ENCODE measurements around the gene GNLY. TPM values are rescaled to one million over a fixed set of nuclear protein-coding genes. Genes with fewer than 3 reads are reported as not detected.

Gene GNLY
- total RNA-seq, 1 donor from 2014 or later: not detected

DNA sequence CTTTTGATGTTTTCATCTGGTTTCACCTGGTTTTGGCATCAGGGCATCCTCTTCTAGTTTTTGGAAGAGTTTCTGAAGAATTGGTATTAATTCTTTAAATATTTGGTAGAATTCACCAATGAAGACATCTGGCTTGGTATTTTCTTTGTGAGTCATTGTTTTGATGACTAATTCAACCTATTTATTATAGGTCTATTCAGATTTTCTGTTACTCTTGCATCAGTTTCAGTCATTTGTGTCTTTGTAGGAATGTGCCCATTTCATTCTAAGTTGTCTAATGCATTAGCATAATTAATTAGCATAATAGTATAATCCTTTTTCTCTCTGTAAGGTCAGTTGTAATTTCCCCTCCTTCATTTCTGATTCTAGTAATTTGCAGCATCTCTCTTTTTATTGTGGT is 8.0 kb downstream of the GNLY start:
- peak overlapping the region; percentile 45 for H3K9ac ChIP-seq (ENCODE audit: low read length)
- H3K9me3 ChIP-seq (ENCODE audit: insufficient read depth, low read depth, low read length): no peaks in the 10 kb centered on the region
- no peaks in the 10 kb centered on the region for H3K36me3 ChIP-seq (ENCODE audit: insufficient read depth, low read length)
- peak overlapping the region; percentile 67 for H3K27ac ChIP-seq (ENCODE audit: low read depth, low read length)
- no peak overlapping the region for H2AFZ ChIP-seq (ENCODE audit: low read depth, low read length)
- Mint-ChIP-seq H3K4me3 (ENCODE audit: unreplicated experiment) (no peak overlapping the region), H3K4me1 (ENCODE audit: low read depth, unreplicated experiment) (peaks cover 26% of the 10 kb centered on the region), H3K36me3 (ENCODE audit: low read depth, unreplicated experiment) (no peaks in the 10 kb centered on the region), H3K27ac (ENCODE audit: unreplicated experiment) (peak overlapping the region; percentile 89), H3K9me3 (ENCODE audit: unreplicated experiment) (no peaks in the 10 kb centered on the region), H3K27me3 (ENCODE audit: low read depth, unreplicated experiment) (peaks cover 6% of the 10 kb centered on the region)
- peak overlapping the region; percentile 79 for H3K4me2 ChIP-seq (ENCODE audit: low read length)
- peaks cover 26% of the 10 kb centered on the region for H3K4me1 ChIP-seq (ENCODE audit: insufficient read depth, low read length)
- no peaks in the 10 kb centered on the region for H4K20me1 ChIP-seq (ENCODE audit: insufficient read depth, low read length)
- peak; percentile 73 for DNase-seq (ENCODE audit: low read depth)
- peak overlapping the region; percentile 19 for H3K4me3 ChIP-seq (ENCODE audit: insufficient read depth, low read depth, low read length)
- no peak for TF ChIP-seq CTCF (IDR thresholded peaks at IDR 0.05; ENCODE audit: insufficient read depth, low read depth, low read length)
- TF ChIP-seq EZH2 (IDR thresholded peaks at IDR 0.05; ENCODE audit: insufficient read depth, low read length): no peak
- no peak for FAIRE-seq
- H3K79me2 ChIP-seq (ENCODE audit: insufficient read depth, low read length): no peaks in the 10 kb centered on the region
- peaks cover 3% of the 10 kb centered on the region for H3K27me3 ChIP-seq (ENCODE audit: insufficient read depth, low read length)

DNA sequence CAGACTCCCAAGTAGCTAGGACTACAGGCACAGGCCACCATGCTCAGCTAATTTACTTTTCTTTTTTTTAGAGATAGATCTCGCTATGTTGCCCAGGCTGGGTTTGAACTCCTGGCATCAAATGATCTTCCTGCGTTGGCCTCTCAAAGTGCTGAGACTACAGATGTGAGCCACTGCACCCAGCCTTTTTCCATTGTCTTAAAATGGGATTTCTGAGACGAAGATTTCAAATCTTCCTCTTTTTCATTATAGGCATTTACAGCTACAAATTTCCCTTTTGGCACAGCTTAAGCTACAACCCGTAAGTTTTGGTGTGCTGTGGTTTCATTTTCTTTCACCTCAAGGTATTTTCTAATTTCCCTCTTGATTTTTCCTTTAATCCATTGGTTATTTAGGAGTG is 8.6 kb downstream of the GNLY start:
- no peaks in the 10 kb centered on the region for H3K36me3 Mint-ChIP-seq (ENCODE audit: low read depth, unreplicated experiment)
- peak overlapping the region; percentile 89 for H3K27ac Mint-ChIP-seq (ENCODE audit: unreplicated experiment)

More for the DNA sequence above, 8.6 kb downstream of the GNLY start:
- no peak overlapping the region for H3K4me3 ChIP-seq (ENCODE audit: insufficient read depth, low read depth, low read length)
- Mint-ChIP-seq H3K4me3 (ENCODE audit: unreplicated experiment) (no peak overlapping the region), H3K4me1 (ENCODE audit: low read depth, unreplicated experiment) (peaks cover 26% of the 10 kb centered on the region), H3K9me3 (ENCODE audit: unreplicated experiment) (no peaks in the 10 kb centered on the region), H3K27me3 (ENCODE audit: low read depth, unreplicated experiment) (peaks cover 6% of the 10 kb centered on the region)
- FAIRE-seq (no peak), DNase-seq (ENCODE audit: low read depth) (no peak)
- TF ChIP-seq CTCF (IDR thresholded peaks at IDR 0.05; ENCODE audit: insufficient read depth, low read depth, low read length): no peak
- no peak for TF ChIP-seq EZH2 (IDR thresholded peaks at IDR 0.05; ENCODE audit: insufficient read depth, low read length)
- no peak overlapping the region for H2AFZ ChIP-seq (ENCODE audit: low read depth, low read length)
- peaks cover 26% of the 10 kb centered on the region for H3K4me1 ChIP-seq (ENCODE audit: insufficient read depth, low read length)
- peaks cover 3% of the 10 kb centered on the region for H3K27me3 ChIP-seq (ENCODE audit: insufficient read depth, low read length)
- no peaks in the 10 kb centered on the region for H3K9me3 ChIP-seq (ENCODE audit: insufficient read depth, low read depth, low read length)
- no peaks in the 10 kb centered on the region for H4K20me1 ChIP-seq (ENCODE audit: insufficient read depth, low read length)
- no peaks in the 10 kb centered on the region for H3K36me3 ChIP-seq (ENCODE audit: insufficient read depth, low read length)
- H3K79me2 ChIP-seq (ENCODE audit: insufficient read depth, low read length): no peaks in the 10 kb centered on the region
- peak overlapping the region; percentile 79 for H3K4me2 ChIP-seq (ENCODE audit: low read length)
- H3K9ac ChIP-seq (ENCODE audit: low read length): no peak overlapping the region
- no peak overlapping the region for H3K27ac ChIP-seq (ENCODE audit: low read depth, low read length)

Measured in astrocyte (in vitro differentiated cells and primary cell).